ENCODE measurements around the gene CUX1.
"Not testable (repeated sequence)": the region's sequence is repeated elsewhere in the genome, so short reads cannot be mapped to it uniquely, and the experiment has no call there.

The CUX1 gene

DNA sequence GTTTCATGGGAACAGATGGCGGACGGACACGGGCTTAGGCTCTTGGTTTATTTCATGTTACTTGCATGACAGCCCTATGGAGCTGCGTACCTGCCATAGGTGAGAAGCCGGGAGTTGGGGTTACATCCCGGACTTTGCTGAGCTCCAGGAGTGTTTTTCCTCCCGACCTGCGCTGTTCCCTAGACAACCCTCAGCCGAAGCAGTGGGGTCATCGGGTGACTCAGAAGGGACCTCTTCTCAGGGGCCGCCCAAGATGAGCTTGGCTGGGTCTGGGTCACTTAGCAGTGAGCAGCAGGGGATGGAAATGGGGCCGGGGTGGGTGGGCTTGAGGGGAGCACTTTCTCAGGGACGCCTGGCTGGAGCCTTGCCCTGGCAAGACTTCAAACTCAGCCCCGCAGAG, 11.9 kb downstream of the CUX1 start:
- Histone ChIP-seq H3K4me2 (ENCODE audit: low read length) (no peak overlapping the region), H3K27me3 (ENCODE audit: control insufficient read depth, low read length) (no peaks in the 10 kb centered on the region), H3K9me3 (ENCODE audit: control insufficient read depth, insufficient read depth, low read length) (no peaks in the 10 kb centered on the region), H3K9me2 (replicated peaks; ENCODE audit: control insufficient read depth, low read length) (no peaks in the 10 kb centered on the region), H3K79me2 (ENCODE audit: control insufficient read depth, low read length) (peaks cover 100% of the 10 kb centered on the region), H3K27ac (ENCODE audit: low read depth, low read length) (no peak overlapping the region), H3F3A (ENCODE audit: control insufficient read depth, insufficient read depth) (0 out of 2 replicates have a peak, but pooled peaks cover 3% of the 10 kb centered on the region), H4K20me1 (ENCODE audit: control insufficient read depth, insufficient read depth, low read depth, low read length) (peaks cover 61% of the 10 kb centered on the region), H3K4me3 (ENCODE audit: low read length) (no peak overlapping the region), H3K4me1 (ENCODE audit: control insufficient read depth, low read length) (peaks cover 80% of the 10 kb centered on the region), H3K36me3 (ENCODE audit: control insufficient read depth, low read length) (peaks cover 76% of the 10 kb centered on the region)
- no peak for TF ChIP-seq EZH2phosphoT487 (IDR thresholded peaks at IDR 0.05; ENCODE audit: borderline replicate concordance, low read length)
- TF ChIP-seq, protein P1, sequence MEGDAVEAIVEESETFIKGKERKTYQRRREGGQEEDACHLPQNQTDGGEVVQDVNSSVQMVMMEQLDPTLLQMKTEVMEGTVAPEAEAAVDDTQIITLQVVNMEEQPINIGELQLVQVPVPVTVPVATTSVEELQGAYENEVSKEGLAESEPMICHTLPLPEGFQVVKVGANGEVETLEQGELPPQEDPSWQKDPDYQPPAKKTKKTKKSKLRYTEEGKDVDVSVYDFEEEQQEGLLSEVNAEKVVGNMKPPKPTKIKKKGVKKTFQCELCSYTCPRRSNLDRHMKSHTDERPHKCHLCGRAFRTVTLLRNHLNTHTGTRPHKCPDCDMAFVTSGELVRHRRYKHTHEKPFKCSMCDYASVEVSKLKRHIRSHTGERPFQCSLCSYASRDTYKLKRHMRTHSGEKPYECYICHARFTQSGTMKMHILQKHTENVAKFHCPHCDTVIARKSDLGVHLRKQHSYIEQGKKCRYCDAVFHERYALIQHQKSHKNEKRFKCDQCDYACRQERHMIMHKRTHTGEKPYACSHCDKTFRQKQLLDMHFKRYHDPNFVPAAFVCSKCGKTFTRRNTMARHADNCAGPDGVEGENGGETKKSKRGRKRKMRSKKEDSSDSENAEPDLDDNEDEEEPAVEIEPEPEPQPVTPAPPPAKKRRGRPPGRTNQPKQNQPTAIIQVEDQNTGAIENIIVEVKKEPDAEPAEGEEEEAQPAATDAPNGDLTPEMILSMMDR (IDR thresholded peaks at IDR 0.05; ENCODE audit: low read depth, low read length, poor library complexity, severe bottlenecking): no peak

DNA sequence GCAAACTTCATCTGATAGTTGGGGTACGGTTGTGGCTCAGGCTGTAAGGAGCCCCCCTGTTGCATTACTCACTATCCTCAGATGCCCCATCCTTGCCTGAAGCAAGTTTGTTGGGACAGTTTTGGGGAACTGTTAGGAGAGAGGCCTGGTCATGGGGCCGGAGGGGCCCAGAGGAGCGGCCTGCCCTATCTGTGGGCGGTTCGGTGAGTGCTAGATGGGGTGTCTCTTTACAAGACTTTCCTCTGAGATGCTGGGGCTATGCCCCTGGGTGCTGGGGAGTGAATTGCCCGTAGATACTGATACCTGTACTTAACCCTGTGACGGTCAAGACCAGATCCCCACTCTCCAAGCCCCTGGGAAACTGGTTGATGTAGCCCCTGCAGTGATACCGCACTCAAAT, 12.4 kb downstream of the CUX1 start:
- H3K27me3 ChIP-seq (ENCODE audit: control insufficient read depth, low read length): no peaks in the 10 kb centered on the region
- no peak overlapping the region for H3K4me2 ChIP-seq (ENCODE audit: low read length)
- H3K36me3 ChIP-seq (ENCODE audit: control insufficient read depth, low read length): peaks cover 72% of the 10 kb centered on the region
- H3K4me3 ChIP-seq (ENCODE audit: low read length): no peak overlapping the region
- no peaks in the 10 kb centered on the region for H3K9me3 ChIP-seq (ENCODE audit: control insufficient read depth, insufficient read depth, low read length)
- H4K20me1 ChIP-seq (ENCODE audit: control insufficient read depth, insufficient read depth, low read depth, low read length): peaks cover 61% of the 10 kb centered on the region
- TF ChIP-seq, protein P1 (IDR thresholded peaks at IDR 0.05; ENCODE audit: low read depth, low read length, poor library complexity, severe bottlenecking): no peak
- TF ChIP-seq EZH2phosphoT487 (IDR thresholded peaks at IDR 0.05; ENCODE audit: borderline replicate concordance, low read length): no peak
- H3F3A ChIP-seq (ENCODE audit: control insufficient read depth, insufficient read depth): 0 out of 2 replicates have a peak, but pooled peaks cover 3% of the 10 kb centered on the region
- no peak overlapping the region for H3K27ac ChIP-seq (ENCODE audit: low read depth, low read length)
- no peaks in the 10 kb centered on the region for H3K9me2 ChIP-seq (replicated peaks; ENCODE audit: control insufficient read depth, low read length)
- H3K4me1 ChIP-seq (ENCODE audit: control insufficient read depth, low read length): peaks cover 83% of the 10 kb centered on the region
- peaks cover 100% of the 10 kb centered on the region for H3K79me2 ChIP-seq (ENCODE audit: control insufficient read depth, low read length)

DNA sequence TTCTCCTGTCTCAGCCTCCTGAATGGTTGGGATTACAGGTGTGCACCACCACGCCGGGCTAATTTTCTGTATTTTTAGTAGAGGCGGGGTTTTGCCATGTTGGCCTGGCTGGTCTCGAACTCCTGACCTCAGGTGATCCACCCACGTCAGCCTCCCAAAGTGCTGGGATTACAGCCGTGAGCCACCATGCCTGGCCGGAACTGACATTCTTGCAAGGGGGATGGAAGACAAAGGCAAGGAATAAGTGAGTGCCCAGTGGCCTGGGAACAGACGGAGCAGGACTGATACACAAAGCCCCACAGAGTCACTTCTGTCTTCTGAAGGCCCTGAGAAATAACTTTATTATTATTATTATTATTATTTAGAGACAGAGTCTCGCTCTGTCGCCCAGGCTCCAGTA, 14.0 kb downstream of the CUX1 start:
- not testable (repeated sequence) for H3K9me3 ChIP-seq (ENCODE audit: control insufficient read depth, insufficient read depth, low read length); H3F3A ChIP-seq (ENCODE audit: control insufficient read depth, insufficient read depth); H3K9me2 ChIP-seq (replicated peaks; ENCODE audit: control insufficient read depth, low read length); H3K4me3 ChIP-seq (ENCODE audit: low read length); H3K27ac ChIP-seq (ENCODE audit: low read depth, low read length); H3K27me3 ChIP-seq (ENCODE audit: control insufficient read depth, low read length); H3K4me2 ChIP-seq (ENCODE audit: low read length)
- peaks cover 100% of the 10 kb centered on the region for H3K79me2 ChIP-seq (ENCODE audit: control insufficient read depth, low read length)
- H3K4me1 ChIP-seq (ENCODE audit: control insufficient read depth, low read length): peaks cover 76% of the 10 kb centered on the region
- peaks cover 66% of the 10 kb centered on the region for H4K20me1 ChIP-seq (ENCODE audit: control insufficient read depth, insufficient read depth, low read depth, low read length)
- H3K36me3 ChIP-seq (ENCODE audit: control insufficient read depth, low read length): peaks cover 69% of the 10 kb centered on the region

DNA sequence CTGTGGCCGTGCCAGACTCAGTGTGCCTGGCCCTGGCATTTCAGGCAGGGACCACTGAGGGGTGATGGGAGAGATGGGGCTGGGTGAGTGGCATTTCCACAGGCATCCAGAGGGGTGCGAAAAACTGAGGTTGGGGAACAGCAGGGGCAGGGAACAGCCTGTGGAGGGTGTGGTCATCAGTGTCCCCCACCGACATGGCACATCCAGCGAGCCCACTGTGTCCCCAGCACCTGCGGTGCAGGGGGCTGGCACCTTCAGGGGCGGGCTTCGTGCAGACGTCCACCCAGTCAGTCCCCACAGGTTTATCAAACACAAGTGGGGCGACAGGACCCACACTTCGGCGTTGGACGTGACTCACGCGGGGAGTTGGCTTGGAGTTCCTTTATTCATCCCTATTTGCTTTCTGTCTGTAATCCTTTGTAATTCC, 14.8 kb downstream of the CUX1 start:
- Histone ChIP-seq H3K27ac (ENCODE audit: low read depth, low read length) (no peak overlapping the region), H3K9me2 (replicated peaks; ENCODE audit: control insufficient read depth, low read length) (no peaks in the 10 kb centered on the region), H3F3A (ENCODE audit: control insufficient read depth, insufficient read depth) (0 out of 2 replicates have a peak, but pooled peaks cover 3% of the 10 kb centered on the region), H3K4me3 (ENCODE audit: low read length) (no peak overlapping the region), H4K20me1 (ENCODE audit: control insufficient read depth, insufficient read depth, low read depth, low read length) (peaks cover 65% of the 10 kb centered on the region), H3K9me3 (ENCODE audit: control insufficient read depth, insufficient read depth, low read length) (no peaks in the 10 kb centered on the region), H3K79me2 (ENCODE audit: control insufficient read depth, low read length) (peaks cover 100% of the 10 kb centered on the region), H3K36me3 (ENCODE audit: control insufficient read depth, low read length) (peaks cover 61% of the 10 kb centered on the region), H3K27me3 (ENCODE audit: control insufficient read depth, low read length) (no peaks in the 10 kb centered on the region), H3K4me1 (ENCODE audit: control insufficient read depth, low read length) (peaks cover 72% of the 10 kb centered on the region), H3K4me2 (ENCODE audit: low read length) (peak overlapping the region; percentile 70)
- TF ChIP-seq, protein P1 (IDR thresholded peaks at IDR 0.05; ENCODE audit: low read depth, low read length, poor library complexity, severe bottlenecking): no peak
- TF ChIP-seq EZH2phosphoT487 (IDR thresholded peaks at IDR 0.05; ENCODE audit: borderline replicate concordance, low read length): no peak
